Upper lobe of right lung (tissue), 1 donor: ENCODE data around the gene SRPX. TPM values are rescaled to one million over a fixed set of nuclear protein-coding genes. Genes with fewer than 3 reads are reported as not detected.
A peak's percentile ranks its signal among the peaks of the same experiment; 100 is the strongest.

ENCODE experiments used
- ATAC-seq: fragments of 200-7000 bp; cut with Tn5 transposase; one replicate; pipeline ENCODE4 v1.9.1; 2020; ENCODE audit warnings: mild to moderate bottlenecking, moderate library complexity
- DNase-seq: peaks from one replicate; pipeline ENCODE4 v3.0.0-alpha.2; 2020
- H3K27ac ChIP-seq: fragments of 200-600 bp; one replicate; pipeline ENCODE4 v1.8.0; 2022
- H3K27me3 ChIP-seq: fragments of 200-600 bp; one replicate; pipeline ENCODE4 v1.8.0; 2022; ENCODE audit warnings: mild to moderate bottlenecking
- H3K36me3 ChIP-seq: fragments of 200-600 bp; one replicate; pipeline ENCODE4 v1.8.0; 2022
- H3K4me1 ChIP-seq: fragments of 200-600 bp; one replicate; pipeline ENCODE4 v1.8.0; 2022
- H3K4me3 ChIP-seq: fragments of 200-600 bp; one replicate; pipeline ENCODE4 v1.8.0; 2022; ENCODE audit warnings: mild to moderate bottlenecking
- H3K9me3 ChIP-seq: fragments of 200-600 bp; one replicate; pipeline ENCODE4 v1.8.0; 2022
- CTCF ChIP-seq: fragments of 200-600 bp; IDR thresholded peaks from one replicate; pipeline ENCODE4 v1.8.0; 2022; ENCODE audit warnings: antibody characterized with exemption
- intact Hi-C: fragments of 100-400 bp; cut with DNase I; formaldehyde crosslinking; loops from one replicate; pipeline ENCODE4 v1.11.0; 2022
- total RNA-seq: library from RNA; stranded (reverse); fragmentation: NEBNext Ultra II Directional; extraction: Animal tissue kit (Norgen Biotek cat#: 25700); gene quantifications from one replicate; pipeline ENCODE4 v1.2.1, GENCODE V29; 2021
- donor health status: DM: no; HTN: yes; CAD: no; lungs with severe emphysema.

The SRPX gene
- total RNA-seq, 1 donor from 2014 or later: 56.7 TPM

GRCh38 chrX:38249965-38250364, 29.3 kb upstream of the SRPX start:
- no peak for ATAC-seq
- Histone ChIP-seq H3K27ac (no peak overlapping the region), H3K36me3 (no peaks in the 10 kb centered on the region), H3K4me1 (no peaks in the 10 kb centered on the region), H3K27me3 (no peaks in the 10 kb centered on the region), H3K9me3 (no peaks in the 10 kb centered on the region), H3K4me3 (no peak overlapping the region)
- intact Hi-C loops: no loop called here
- TF ChIP-seq CTCF: no peak
- DNase-seq: no peak

- no peak overlapping the region for H3K4me3 ChIP-seq
- no peaks in the 10 kb centered on the region for H3K9me3 ChIP-seq
- H3K27ac ChIP-seq: no peak overlapping the region
- no peak for DNase-seq
- TF ChIP-seq CTCF: no peak
- H3K4me1 ChIP-seq: no peaks in the 10 kb centered on the region
- H3K36me3 ChIP-seq: no peaks in the 10 kb centered on the region
- no peak for ATAC-seq
- H3K27me3 ChIP-seq: no peaks in the 10 kb centered on the region
- intact Hi-C loops: no loop called here
Measured at GRCh38 chrX:38247051-38247450, 26.4 kb upstream of the SRPX start.

- Histone ChIP-seq H3K27me3 (no peaks in the 10 kb centered on the region), H3K4me3 (no peak overlapping the region), H3K4me1 (no peaks in the 10 kb centered on the region), H3K36me3 (no peaks in the 10 kb centered on the region), H3K9me3 (no peaks in the 10 kb centered on the region), H3K27ac (no peak overlapping the region)
- no peak for TF ChIP-seq CTCF
- ATAC-seq: no peak
- no peak for DNase-seq
- intact Hi-C loops: no loop called here
Measured at GRCh38 chrX:38240541-38240940, 19.9 kb upstream of the SRPX start.

- ATAC-seq (no peak), DNase-seq (no peak)
- Histone ChIP-seq H3K27me3 (no peaks in the 10 kb centered on the region), H3K36me3 (no peaks in the 10 kb centered on the region), H3K9me3 (no peaks in the 10 kb centered on the region), H3K4me3 (no peak overlapping the region), H3K4me1 (no peaks in the 10 kb centered on the region), H3K27ac (no peak overlapping the region)
- intact Hi-C loops: no loop called here
- no peak for TF ChIP-seq CTCF
Measured at GRCh38 chrX:38236901-38237615, 16.4 kb upstream of the SRPX start.

- no peak overlapping the region for H3K4me3 ChIP-seq
- no peaks in the 10 kb centered on the region for H3K36me3 ChIP-seq
- no peak overlapping the region for H3K27ac ChIP-seq
- intact Hi-C loops: no loop called here
- H3K9me3 ChIP-seq: no peaks in the 10 kb centered on the region
- no peaks in the 10 kb centered on the region for H3K4me1 ChIP-seq
- no peak for TF ChIP-seq CTCF
- no peak for DNase-seq
- H3K27me3 ChIP-seq: no peaks in the 10 kb centered on the region
- ATAC-seq: peak; percentile 56
Measured at GRCh38 chrX:38233891-38234667, 13.4 kb upstream of the SRPX start.
